GM12878 (cell line): ENCODE measurements around the gene CHAT. TPM values are rescaled to one million over a fixed set of nuclear protein-coding genes. Genes with fewer than 3 reads are reported as not detected.

ENCODE experiments used
- ATAC-seq: fragments of 200-7000 bp; cut with Tn5 transposase; 3 replicates; pipeline ENCODE4 v1.9.1; 2020; ENCODE audit warnings: mild to moderate bottlenecking, moderate library complexity
- BruUV-seq: library from RNA; stranded (reverse); fragments of 400-500 nt; replicated peaks from 2 replicates; lab custom pipeline; 2021; lab: Mats Ljungman, UMichigan
- CTCF ChIA-PET: fragments of 300-600 bp; sonication (Branson Sonifier 250); formaldehyde crosslinking; extraction: SDS; loops from one replicate; lab custom pipeline; 2021; ENCODE audit warnings: inconsistent platforms; lab: Yijun Ruan, JAX
- POLR2A ChIA-PET: fragments of 350-600 bp; formaldehyde crosslinking; extraction: SDS; loops from one replicate; lab custom pipeline; 2021; ENCODE audit warnings: inconsistent platforms; lab: Charles Lee
- RAD21 ChIA-PET: fragments of 300-600 bp; sonication (Branson Sonifier 250); formaldehyde crosslinking; loops from one replicate; lab custom pipeline; 2023; ENCODE audit warnings: antibody characterized with exemption; ENCODE audit not compliant: unreplicated experiment; lab: Charles Lee
- SMC1A ChIA-PET: fragments of 300-600 bp; sonication (Branson Sonifier 250); formaldehyde crosslinking; loops from one replicate; lab custom pipeline; 2023; ENCODE audit not compliant: unreplicated experiment, uncharacterized antibody; lab: Charles Lee
- DNase-seq: peaks from one replicate; pipeline ENCODE4 v3.0.0-alpha.2; 2011; ENCODE audit warnings: low read depth, low spot score
- FAIRE-seq: peaks from 3 replicates; lab custom pipeline; 2011; peaks lifted over from hg19 to GRCh38; lab: Jason Lieb, UNC
- H2AFZ ChIP-seq: 2 replicates; pipeline ENCODE4 v1.6.0; 2011; ENCODE audit warnings: low read depth, low read length, control low read depth; ENCODE audit not compliant: control insufficient read depth
- H3K27ac ChIP-seq: 2 replicates; pipeline ENCODE4 v1.5.1; 2011; ENCODE audit warnings: control low read depth; ENCODE audit not compliant: control insufficient read depth, insufficient read depth
- H3K27me3 ChIP-seq, 2 experiments: replicated peaks in 1 of 2; 2 replicates each; pipeline versions ENCODE4 v1.6.0 to v1.6.1; 2011; ENCODE audit warnings: low read length in 1 of 2; ENCODE audit not compliant: control insufficient read depth in 2 of 2, insufficient read depth in 2 of 2
- H3K36me3 ChIP-seq, 2 experiments: 2 replicates each; pipeline ENCODE4 v1.5.1; 2011; ENCODE audit warnings: low read length in 1 of 2; ENCODE audit not compliant: control insufficient read depth in 2 of 2, insufficient read depth in 2 of 2
- H3K4me1 ChIP-seq: 2 replicates; pipeline ENCODE4 v1.6.1; 2011; ENCODE audit warnings: mild to moderate bottlenecking, low read length, moderate library complexity, mixed read lengths; ENCODE audit not compliant: control insufficient read depth, insufficient read depth
- H3K4me2 ChIP-seq: 2 replicates; pipeline ENCODE4 v1.6.0; 2011; ENCODE audit warnings: control low read depth; ENCODE audit not compliant: control insufficient read depth, insufficient read depth
- H3K4me3 ChIP-seq: fragments of 200-600 bp; sonication (generic); 2 replicates; pipeline ENCODE4 v1.5.1; 2016
- H3K79me2 ChIP-seq: 2 replicates; pipeline ENCODE4 v1.6.0; 2011; ENCODE audit warnings: low read length; ENCODE audit not compliant: control insufficient read depth, insufficient read depth
- H3K9ac ChIP-seq: 2 replicates; pipeline ENCODE4 v1.8.0; 2011; ENCODE audit warnings: low read length, control low read depth, mixed read lengths; ENCODE audit not compliant: control insufficient read depth, insufficient read depth
- H3K9me3 ChIP-seq: replicated peaks from 3 replicates; pipeline ENCODE4 v1.5.1; 2011; ENCODE audit warnings: mild to moderate bottlenecking, low read length; ENCODE audit not compliant: control insufficient read depth, insufficient read depth
- H4K20me1 ChIP-seq: 2 replicates; pipeline ENCODE4 v1.6.0; 2011; ENCODE audit not compliant: control insufficient read depth, insufficient read depth
- ATF2 ChIP-seq: IDR thresholded peaks from 2 replicates; pipeline ENCODE4 v1.6.1; 2012; ENCODE audit warnings: low read length, inconsistent platforms
- BMI1 ChIP-seq: fragments of 450-650 bp; IDR thresholded peaks from 2 replicates; pipeline ENCODE4 v1.6.1; 2016; ENCODE audit warnings: mild to moderate bottlenecking, moderate library complexity, borderline replicate concordance
- POLR2AphosphoS5 ChIP-seq: IDR thresholded peaks from 2 replicates; pipeline ENCODE4 v1.6.1; 2011; ENCODE audit warnings: mild to moderate bottlenecking, low read length, inconsistent platforms
- RUNX3 ChIP-seq: IDR thresholded peaks from 2 replicates; pipeline ENCODE4 v1.6.1; 2012; ENCODE audit warnings: low read length, inconsistent platforms
- SREBF1 ChIP-seq: IDR thresholded peaks from 2 replicates; pipeline ENCODE4 v1.6.1; 2012; ENCODE audit warnings: mild to moderate bottlenecking, low read length
- SREBF2 ChIP-seq: IDR thresholded peaks from 2 replicates; pipeline ENCODE4 v1.6.1; 2012; ENCODE audit warnings: mild to moderate bottlenecking, low read length
- TBL1XR1 ChIP-seq: IDR thresholded peaks from 2 replicates; pipeline ENCODE4 v1.6.1; 2012; ENCODE audit warnings: low read depth, low read length, improper control_type of control experiment
- USF1 ChIP-seq: IDR thresholded peaks from 2 replicates; pipeline ENCODE4 v1.6.1; 2011; ENCODE audit warnings: borderline replicate concordance, low read depth, mild to moderate bottlenecking, moderate library complexity, mixed read lengths, low read length; ENCODE audit not compliant: insufficient read depth; ENCODE audit errors: extremely low read length
- WGBS: methylation state at CpG from one replicate; pipeline ENCODE4 v1.1.6; 2016; ENCODE audit warnings: low lambda C conversion rate; ENCODE audit not compliant: insufficient replicate concordance, insufficient coverage; ENCODE audit errors: missing lambda C conversion rate; 5-methylcytosine and 5-hydroxymethylcytosine counted together
- in situ Hi-C: fragments of 300-500 bp; cut with MboI; formaldehyde crosslinking; loops from 9 replicates; pipeline ENCODE4 v1.14.3; 2018; ENCODE audit warnings: mixed read lengths
- intact Hi-C: fragments of 100-400 bp; cut with micrococcal nuclease; formaldehyde crosslinking; loops from one replicate; pipeline ENCODE4 v1.14.2; 2022; ENCODE audit not compliant: unreplicated experiment
- polyA plus RNA-seq, 11 experiments: library from polyadenylated mRNA; depleted of rRNA in 4 of 11; unstranded in 6 of 11; stranded (reverse) in 5 of 11; fragments of >200 nt; fragmentation: Nextera tagmentation in 4 of 11; fragmentation: Illumina TruSeq in 1 of 11; extraction: Ambion mirVana in 4 of 11; extraction: Trizol in 1 of 11; gene quantifications; 1 replicate in 1 of 11; 2 replicates in 10 of 11; pipeline versions ENCODE4 v1.2.1 to v1.2.3, GENCODE V29; 2011 to 2016; ENCODE audit warnings: inconsistent platforms in 2 of 11, missing spikeins in 2 of 11, low read depth in 1 of 11
- total RNA-seq, 4 experiments: library from RNA; depleted of rRNA in 3 of 4; stranded (reverse); fragments of >200 nt in 3 of 4; fragmentation: Illumina TruSeq in 1 of 4; extraction: Trizol in 1 of 4; gene quantifications; 2 replicates each; pipeline versions ENCODE4 v1.2.1 to v1.2.3, GENCODE V29; 2013 to 2021

Gene CHAT
- total and polyA plus RNA-seq, 10 of the 15 experiments (the other 5 are each of a cell fraction or from before 2014, with no cell fraction given), result not detected

GRCh38 chr10:49696311-49696710, 82.5 kb downstream of the CHAT start:
- in situ Hi-C loops, result no loop called here
- ChIA-PET SMC1A (no interaction called here), POLR2A (interaction anchor here (0.6 kb wide), 1 partner anchor 14 kb away, joined by 4 read pairs; no protein-coding TSS in a partner anchor), RAD21 (no interaction called here), CTCF (no interaction called here)
- Histone ChIP-seq H3K27me3 (peaks cover 0 to 6% of the 10 kb centered on the region in 2 experiments), H3K79me2 (no peaks in the 10 kb centered on the region), H3K36me3 (no peaks in the 10 kb centered on the region), H3K4me1 (no peaks in the 10 kb centered on the region), H3K4me2 (no peak overlapping the region), H2AFZ (no peak overlapping the region), H3K4me3 (no peak overlapping the region), H3K9ac (no peak overlapping the region), H4K20me1 (no peaks in the 10 kb centered on the region), H3K9me3 (no peaks in the 10 kb centered on the region), H3K27ac (no peak overlapping the region)
- DNase-seq, result no peak
- 53% methylated on average over 7 of the region's 7 CpGs for WGBS
- FAIRE-seq, result no peak
- ATAC-seq, result no peak
- TF ChIP-seq RUNX3 (no peak), SREBF2 (no peak), BMI1 (no peak), POLR2AphosphoS5 (no peak), USF1 (no peak), SREBF1 (no peak), ATF2 (no peak), TBL1XR1 (no peak)
- no TSS peak for BruUV-seq
- intact Hi-C loops, result no loop called here
